Left hindlimb (tissue), 1 donor: ENCODE data around the gene ZC3HAV1L.
"Not testable (repeated sequence)": the region's sequence is repeated elsewhere in the genome, so short reads cannot be mapped to it uniquely, and the experiment has no call there.

Experiments
- DNase-seq: peaks from one replicate; pipeline ENCODE4 v3.0.0-alpha.2; 2018

ZC3HAV1L gene

DNA sequence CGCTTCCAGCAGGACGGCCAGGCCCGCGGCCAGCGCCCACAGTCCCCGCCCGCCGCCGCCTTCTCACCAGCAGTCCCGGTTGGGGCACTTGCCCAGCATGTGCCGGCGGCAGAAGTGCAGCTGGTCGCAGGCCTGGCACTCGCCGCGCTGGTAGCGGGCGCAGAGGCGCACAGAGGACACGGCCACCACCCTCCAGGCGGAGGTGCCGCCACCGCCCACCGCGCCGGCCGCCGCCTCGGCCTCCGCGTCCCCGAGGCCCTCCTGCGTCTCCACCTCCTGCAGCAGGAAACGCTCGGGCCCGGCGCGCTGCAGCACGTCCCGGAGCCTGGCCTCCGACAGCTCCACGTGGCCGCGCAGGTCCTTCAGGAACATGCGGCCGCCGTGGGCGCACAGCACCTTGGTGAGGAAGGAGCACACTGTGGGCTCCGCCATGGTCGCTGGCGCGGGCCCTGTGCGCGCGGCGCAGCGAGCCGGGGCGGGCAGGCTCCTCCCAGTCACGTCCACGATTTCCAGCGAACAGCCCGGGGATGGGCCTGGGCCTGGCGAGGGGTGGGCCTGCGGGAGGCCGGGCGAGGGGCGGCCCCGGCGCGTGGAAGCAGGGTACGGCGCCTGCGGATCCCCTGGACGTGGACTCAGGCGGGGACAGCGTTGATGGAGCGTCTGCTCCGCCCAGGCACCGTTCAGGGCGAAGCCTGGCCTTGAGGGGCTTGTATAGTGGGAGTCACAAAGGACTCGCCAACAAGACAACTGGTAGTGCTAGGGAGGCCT is at the start of gene ZC3HAV1L:
Gene ZC3HAV1L, minus strand, starts transcription at position 457 of the 768 bp plus-strand sequence. Its CDS starts 25 bp downstream, at position 432.
- peak; percentile 93 for DNase-seq

DNA sequence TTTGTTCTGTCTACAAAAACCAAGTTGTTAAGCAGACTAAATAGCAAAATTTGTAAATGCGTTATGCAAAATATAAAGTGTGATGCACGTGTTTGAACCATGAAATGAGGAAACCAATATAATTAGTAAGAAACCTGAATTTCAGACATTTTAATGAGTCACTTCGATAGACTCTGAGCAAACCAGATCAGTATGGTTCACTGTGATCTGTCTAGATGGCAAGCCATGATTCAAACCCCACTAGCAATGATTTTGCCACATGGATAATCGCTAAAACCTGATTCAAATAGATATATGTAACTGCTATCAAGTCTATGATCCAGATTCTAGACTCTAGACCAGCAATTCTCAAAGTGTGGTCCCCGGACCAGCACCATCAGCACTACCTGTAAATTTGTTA is 48.9 kb upstream of the ZC3HAV1L start:
- DNase-seq = no peak

- no peak for DNase-seq
Observed at GRCh38 chr7:139081584-139081983, 45.7 kb upstream of the ZC3HAV1L start.

- DNase-seq = no peak
Observed at GRCh38 chr7:139080905-139081304, 45.1 kb upstream of the ZC3HAV1L start.

DNA sequence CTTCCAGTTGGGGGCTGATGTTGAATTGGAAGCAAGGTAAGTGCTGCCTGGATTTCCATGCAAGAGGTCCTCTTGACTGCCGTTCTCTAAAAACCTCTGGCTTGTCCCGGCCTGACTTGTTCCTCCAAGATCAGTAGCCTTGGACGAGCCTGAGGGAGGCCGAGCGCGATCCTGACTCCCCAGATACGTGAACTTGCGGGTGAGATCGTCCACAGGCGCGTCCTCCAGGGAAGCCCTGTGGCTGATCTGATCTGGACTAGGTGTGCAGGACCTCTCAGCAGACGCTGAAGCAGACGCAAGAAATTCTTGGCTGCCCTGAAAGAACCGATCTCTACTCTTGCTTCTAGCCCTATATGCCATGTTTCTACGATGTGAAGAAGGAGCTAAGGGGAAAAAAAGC is 44.0 kb upstream of the ZC3HAV1L start:
- DNase-seq = no peak

DNA sequence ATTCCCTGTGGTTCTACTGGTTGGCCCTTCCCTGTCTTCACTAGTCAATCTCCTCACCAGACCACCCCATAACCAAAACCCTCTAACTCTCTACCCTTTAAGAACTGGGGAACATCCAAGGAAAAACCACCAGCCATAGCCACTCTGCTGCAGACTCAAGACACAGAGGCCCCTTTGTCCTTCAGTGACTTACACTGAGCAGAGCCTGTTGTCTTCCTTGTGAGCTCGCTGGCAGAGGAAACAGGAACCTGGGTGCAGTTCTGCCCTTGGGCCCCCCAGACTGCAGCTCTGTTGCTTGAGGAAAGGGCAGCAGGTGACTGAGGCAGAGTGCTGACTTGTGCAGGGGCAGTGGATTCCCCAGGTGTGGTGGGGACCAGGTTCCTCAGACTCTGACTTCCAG is 43.1 kb upstream of the ZC3HAV1L start:
- no peak for DNase-seq

GRCh38 chr7:139078399-139078798 is 42.6 kb upstream of the ZC3HAV1L start:
- DNase-seq = no peak

DNA sequence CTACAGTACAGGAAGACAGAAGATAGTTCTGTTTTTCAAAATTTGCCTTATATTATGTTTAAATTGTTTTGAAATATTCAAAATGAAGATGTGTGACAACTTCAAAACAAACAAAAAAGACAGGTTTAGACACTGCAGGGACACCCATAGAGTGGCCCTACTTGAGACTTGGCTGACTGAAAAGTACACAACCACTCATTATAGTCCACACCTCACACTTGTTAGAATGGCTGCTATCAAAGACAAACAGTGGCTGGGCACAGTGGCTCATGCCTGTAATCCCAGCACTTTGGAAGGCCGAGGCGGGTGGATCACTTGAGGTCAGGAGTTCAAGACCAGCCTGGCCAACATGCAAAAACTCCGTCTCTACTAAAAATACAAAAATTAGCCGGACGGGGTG is 41.9 kb upstream of the ZC3HAV1L start:
- not testable (repeated sequence) for DNase-seq

GRCh38 chr7:139075871-139076686 is 40.2 kb upstream of the ZC3HAV1L start:
- no peak for DNase-seq

DNA sequence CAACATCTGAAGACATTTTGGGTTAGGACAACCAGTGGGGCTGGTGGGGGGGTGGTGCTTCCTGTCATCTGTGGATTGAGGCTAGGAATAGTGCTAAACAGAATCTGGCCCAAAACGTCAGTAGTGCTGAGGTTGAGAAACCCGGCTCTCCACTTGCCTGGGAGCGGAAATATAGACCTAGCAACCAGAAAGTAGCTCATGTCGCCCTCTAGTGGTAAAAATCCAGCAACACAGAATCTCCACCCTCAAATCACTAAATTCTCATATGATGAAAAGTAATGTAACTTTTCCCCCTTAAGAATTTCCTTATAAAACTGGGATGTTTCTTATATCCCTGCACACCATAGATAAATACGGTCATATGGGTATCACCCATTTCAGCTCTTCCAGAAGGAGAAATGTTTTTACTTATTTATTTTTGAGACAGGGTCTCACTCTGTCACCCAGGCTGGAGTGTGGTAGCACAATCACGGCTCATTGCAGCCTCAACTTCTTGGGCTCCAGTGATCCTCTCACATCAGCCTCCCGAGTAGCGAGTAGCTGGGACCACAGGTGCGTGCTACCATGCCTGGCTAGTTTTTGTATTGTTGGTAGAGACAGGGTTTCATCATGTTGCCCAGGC is 39.3 kb upstream of the ZC3HAV1L start:
- peak; percentile 67 for DNase-seq

- no peak for DNase-seq
Observed at GRCh38 chr7:139072796-139073195, 37.0 kb upstream of the ZC3HAV1L start.

DNA sequence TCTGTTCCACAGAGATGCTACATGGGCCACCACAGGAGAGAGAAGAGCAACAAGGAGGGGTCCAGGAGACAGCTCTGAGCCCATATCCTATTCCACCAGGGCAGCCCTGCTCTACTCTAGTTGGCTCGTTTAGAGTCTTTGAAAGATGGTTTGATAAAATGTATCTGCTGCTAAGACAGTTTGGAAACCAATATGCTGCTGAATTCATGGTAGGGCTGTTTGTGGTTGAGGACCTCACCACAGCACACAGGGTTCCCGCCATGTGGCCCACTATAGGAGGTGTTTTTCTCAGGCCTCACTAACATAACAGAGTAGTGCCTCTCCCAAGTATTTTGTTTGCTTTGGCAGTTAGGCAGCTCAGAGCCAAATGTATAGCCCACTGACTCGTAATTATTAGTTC is 35.8 kb upstream of the ZC3HAV1L start:
- DNase-seq = no peak

DNA sequence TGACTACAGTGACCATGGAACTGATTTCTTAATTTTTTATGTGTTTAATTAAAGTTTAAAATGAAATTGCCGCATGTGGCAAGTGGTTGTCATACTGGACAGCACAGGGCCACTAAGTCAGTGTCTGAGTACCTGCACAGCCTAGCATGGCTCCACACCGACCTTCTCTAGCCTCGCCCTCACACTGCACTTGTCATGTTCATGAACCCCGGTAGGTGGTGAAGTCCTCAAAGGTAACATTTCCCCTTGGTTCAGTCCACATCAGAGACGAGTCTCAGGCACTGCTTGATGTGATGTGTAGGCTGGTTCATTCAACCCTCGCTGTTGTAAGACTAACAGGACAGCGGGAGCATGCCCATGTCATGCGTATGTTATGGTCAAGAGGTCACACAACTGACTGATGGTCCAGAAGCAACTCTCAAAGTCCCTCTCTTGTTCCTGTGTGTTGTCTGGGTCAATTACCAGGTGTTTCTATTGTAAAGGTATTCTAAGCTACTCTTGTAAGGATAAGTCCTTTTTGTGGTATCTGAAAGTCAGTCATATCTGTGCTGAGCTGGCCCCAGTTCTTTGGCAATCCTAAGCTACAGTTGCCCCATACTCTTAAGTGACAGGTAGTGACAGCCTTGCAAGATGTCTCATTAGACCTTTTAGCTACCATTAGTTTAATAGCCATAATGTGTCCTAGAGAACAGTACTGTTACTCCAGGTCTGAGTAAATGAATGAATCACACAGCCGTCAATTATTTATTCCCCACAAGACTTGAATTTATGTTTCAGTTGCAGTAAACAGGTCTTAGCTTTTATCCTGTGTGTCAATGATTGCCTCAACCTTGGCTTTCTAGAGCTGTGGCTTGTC is 32.9 kb upstream of the ZC3HAV1L start:
- DNase-seq = no peak

- no peak for DNase-seq
Observed at GRCh38 chr7:139066315-139066714, 30.5 kb upstream of the ZC3HAV1L start.

DNA sequence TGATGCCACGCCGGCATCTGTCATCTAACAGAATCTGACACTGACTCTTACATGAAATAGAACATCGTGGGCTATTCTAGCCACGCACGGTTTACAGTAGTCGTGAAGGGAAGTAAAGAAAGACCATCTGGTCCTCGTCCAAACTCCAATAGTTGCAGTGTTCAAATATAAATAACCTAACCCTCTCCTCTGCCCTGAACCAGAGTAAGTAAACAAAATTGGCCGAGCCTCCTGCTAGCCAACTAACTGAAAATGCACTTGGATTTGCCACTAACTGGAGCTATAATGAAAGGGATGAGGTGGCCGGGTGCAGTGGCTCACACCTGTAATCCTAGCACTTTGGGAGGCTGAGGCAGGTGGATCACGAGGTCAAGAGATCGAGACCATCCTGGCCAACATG is 29.5 kb upstream of the ZC3HAV1L start:
- DNase-seq = no peak

DNA sequence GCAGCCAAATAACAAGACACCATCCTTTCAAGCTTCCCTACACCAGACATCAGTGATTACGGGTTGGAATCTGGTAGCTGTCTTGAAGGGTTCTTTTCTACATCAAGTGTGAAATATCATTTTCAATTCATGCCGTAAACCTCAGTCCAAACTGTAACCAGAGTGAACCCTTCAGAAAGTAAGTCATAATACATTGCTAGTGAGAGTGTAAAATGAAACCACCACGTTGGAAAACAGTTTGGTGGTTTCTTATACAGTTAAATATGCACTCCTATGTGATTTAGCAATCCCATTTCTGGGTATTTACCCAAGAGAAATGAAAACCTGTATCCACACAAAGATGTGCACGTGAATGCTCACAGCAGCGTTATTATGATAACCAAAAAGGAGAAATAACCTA is 25.6 kb upstream of the ZC3HAV1L start:
- DNase-seq = no peak

DNA sequence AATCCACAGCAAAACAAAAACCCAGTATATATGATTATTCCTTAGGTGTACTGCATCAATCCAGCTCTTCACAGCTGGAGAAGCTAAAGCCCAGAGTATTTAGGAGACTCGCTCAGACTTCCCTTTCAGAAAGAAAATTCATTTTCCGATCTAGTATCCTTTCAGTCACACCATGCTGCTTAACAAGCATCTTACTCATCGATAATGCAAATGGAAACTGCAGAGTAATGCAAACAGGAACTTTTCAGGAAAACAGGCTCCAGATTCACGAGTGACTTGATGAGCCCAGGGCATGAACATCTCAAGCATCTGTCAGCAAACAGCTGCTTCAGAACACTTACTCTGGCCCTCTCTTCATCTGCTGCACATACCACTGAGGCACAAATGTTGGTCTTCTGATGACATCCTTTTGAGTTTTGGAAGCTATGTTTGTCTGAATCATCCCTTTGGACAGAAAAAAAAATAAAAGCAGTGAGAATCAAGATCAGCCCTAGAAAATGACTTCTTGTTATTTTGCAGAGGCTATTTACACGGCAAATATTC is 24.9 kb upstream of the ZC3HAV1L start:
- DNase-seq = no peak

DNA sequence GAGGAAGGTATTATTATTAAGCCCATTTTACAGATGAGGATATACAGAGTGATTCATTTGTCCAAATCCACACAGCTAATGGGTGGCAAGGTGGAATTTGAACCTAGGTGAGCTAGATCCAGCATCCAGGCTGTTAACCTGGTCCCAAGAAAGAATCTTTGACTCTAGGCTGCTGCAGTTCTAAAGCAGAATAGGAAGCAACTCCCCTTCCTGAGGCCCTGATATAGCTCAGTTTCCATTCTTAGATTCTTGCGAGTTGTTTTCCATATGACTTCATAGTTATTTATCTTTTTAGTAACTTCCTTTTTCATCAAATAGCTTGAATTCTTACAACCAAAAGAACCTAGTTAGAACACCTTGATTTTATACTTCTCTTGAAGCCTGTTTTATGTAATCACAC is 24.1 kb upstream of the ZC3HAV1L start:
- no peak for DNase-seq

DNA sequence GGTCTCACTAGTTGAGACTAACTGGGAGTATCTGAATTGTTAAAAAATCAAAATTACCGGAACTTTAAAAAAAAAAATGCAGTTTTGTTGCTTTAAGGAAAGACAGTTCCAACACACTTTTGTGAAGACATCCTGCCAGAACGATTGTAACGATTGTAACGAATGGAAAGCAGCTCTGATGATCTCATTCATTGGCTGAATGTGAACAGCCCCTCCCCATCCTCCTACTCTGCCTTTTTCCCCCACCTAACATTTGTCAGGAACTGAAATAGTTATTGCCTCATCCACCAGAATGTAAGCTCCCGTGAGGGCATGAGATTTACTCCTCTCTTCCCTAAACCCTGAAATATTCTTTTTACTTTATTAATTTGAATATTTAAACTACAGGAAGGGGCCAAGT is 23.1 kb upstream of the ZC3HAV1L start:
- peak; percentile 55 for DNase-seq

- no peak for DNase-seq
Observed at GRCh38 chr7:139055674-139056073, 19.8 kb upstream of the ZC3HAV1L start.

- not testable (repeated sequence) for DNase-seq
Observed at GRCh38 chr7:139054656-139055055, 18.8 kb upstream of the ZC3HAV1L start.

- no peak for DNase-seq
Observed at GRCh38 chr7:139054101-139054500, 18.3 kb upstream of the ZC3HAV1L start.
